ENCODE results near the gene GBF1.

The GBF1 gene

GRCh38 chr10:102424145-102424544, 178.8 kb downstream of the GBF1 start:
- DNase-seq (ENCODE audit: low spot score), result no peak

DNA sequence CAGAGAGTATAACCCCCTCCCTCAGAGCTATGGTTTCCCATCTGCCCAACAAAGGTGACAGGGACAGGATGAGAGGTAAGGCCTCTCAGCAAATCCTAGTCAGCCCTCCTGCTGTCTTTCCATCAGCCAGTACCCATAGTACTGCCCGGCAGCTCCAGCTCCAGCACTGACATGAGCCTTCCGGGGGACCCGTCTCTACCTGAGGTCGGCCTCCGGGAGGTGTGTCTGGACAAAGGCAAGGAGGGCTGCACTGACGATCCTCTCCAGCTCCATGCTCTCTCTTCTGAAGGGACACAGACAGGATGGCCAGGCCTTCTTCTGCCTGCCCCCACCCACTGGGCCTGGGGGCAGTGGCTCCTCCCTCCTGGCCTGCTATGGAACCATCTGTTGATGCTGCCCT, 179.6 kb downstream of the GBF1 start:
- no peak for DNase-seq (ENCODE audit: low spot score)

GRCh38 chr10:102425444-102425843, 180.1 kb downstream of the GBF1 start:
- no peak for DNase-seq (ENCODE audit: low spot score)

DNA sequence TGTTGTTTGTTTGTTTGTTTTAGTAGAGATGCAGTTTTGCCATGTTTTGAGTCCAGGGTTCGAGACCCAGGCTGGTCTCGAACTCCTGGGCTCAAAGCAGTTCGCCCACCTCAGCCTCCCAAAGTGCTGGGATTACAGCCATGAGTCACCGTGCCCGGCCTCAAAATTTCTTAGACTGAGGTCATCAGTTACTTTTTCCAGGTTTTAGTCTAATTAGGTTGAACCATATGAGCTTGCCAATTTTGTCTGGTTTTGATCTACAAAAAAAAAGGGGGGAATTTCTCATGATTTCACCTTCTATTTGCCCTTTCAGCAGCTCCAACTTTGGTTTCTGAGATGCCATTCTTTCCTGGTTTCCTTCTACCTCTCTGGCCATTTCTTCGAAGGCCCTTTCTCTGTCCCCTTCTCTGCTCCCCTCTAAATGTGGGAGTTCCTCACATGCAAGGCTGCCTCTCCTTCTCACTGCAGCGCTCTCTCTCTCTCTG, 181.5 kb downstream of the GBF1 start:
- no peak for DNase-seq (ENCODE audit: low spot score)

DNA sequence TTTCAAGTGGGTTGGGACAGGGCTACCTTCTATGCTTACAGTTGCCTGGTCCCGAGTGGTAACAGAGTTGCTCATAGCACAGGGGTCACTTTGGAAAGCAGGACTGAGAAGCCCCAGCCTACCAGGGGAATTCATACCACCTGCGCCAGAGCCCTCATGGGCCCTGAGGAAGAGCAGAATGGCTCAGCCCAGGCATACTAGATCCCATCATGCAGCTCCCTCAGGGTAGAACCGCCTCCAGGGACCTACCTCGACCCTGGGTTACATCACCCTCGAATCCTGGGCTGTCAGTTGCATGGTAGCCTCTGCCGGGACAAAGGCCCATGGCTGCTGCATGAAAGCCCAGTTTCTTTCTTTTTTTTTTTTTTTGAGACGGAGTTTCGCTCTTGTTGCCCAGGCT, 184.1 kb downstream of the GBF1 start:
- no peak for DNase-seq (ENCODE audit: low spot score)

DNA sequence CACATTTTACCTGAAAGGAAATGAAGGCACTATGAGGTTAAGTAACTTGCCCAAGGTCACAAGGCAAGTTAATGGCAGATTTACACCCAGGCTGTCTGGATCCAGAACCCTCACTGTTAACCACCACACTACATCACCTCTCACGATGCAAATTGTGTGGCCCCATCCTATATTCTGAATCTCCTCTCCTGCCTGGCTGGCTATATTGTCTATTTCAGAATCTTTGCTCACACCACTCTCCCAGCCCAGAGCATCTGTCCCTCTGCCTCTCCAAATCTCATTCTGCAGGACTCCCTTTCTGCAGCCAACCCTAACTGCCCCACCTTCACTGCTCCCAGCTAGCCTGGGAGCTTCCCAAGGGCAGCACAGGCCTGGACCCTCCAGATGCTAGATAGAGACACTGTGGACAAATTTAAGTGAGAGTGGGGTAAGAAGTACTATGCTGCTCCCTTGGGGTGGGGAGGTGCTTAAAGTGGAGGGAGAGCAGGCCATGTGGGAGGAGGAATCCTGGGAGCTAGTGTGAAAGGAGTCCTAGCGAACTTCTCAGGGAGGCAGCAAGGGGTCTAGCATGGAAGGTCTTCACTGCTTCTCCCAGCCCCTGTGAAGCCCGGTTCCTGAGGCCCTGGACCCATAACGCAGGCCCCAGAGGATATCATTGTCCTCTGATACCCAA, 186.3 kb downstream of the GBF1 start:
- DNase-seq (ENCODE audit: low spot score), result no peak

Data from left forelimb (tissue), 1 donor.